ENCODE measurements around the gene FAM98A. TPM values are rescaled to one million over a fixed set of nuclear protein-coding genes. Genes with fewer than 3 reads are reported as not detected.

Gene FAM98A
- 83.9 TPM for polyA plus RNA-seq (2012; ENCODE audit: missing spikeins)

DNA sequence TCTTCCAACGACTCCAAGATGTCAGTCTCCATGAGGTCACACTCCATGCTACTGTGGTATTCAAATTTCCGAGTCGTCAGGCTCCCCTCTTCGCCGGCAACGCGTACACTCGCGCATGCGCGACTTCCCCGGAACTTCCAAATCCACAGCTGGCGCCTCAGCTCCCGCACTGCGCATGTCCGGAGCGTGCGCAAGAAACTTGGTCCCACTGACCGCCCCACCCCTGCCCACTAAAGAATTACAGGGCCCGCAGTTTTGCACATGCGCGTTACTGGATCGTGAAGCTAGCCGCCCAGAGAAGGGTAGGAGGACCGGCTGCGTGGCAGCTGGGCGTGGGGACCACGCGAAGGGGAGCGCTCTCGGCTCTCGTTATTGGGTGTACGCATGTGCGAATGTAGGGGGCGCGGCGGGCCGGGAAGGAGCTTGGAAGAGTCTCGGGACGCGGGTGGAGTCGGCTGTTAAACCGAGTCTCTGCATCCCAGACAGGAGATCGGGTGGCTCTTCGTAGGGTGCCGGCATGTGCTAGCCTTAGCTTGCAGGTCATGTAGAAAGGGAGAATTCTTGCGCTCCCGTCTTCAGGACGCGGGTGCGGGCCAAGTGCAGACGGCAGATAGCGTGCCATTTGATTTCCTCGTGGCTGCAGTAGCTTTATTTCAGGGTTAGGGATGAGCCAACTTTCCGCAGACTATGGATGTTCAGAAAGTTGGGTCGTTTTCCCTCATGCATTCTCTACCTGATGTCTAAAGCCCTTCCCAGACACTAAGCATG is at the start of gene FAM98A:
Gene FAM98A, minus strand, starts transcription at position 125 of the 768 bp plus-strand sequence. Its CDS starts 78 bp downstream, at position 47.
- DNase-seq (ENCODE audit: insufficient read length): peak; percentile 74
- peak; percentile 95 for FAIRE-seq
- TF ChIP-seq POLR2AphosphoS5 (IDR thresholded peaks at IDR 0.05; ENCODE audit: low read depth, low read length): peak; percentile 81; the same call in 1 of the 2 replicates
- TF ChIP-seq TAF1 (IDR thresholded peaks at IDR 0.05; ENCODE audit: borderline replicate concordance, low read depth, low read length): 0 out of 2 replicates have a peak, but pooled peaks have one; percentile 3
- TF ChIP-seq POLR2A (IDR thresholded peaks at IDR 0.05; ENCODE audit: low read depth, low read length): peak; percentile 69

- no peak for DNase-seq (ENCODE audit: insufficient read length)
Measured at GRCh38 chr2:33645861-33646260, 46.8 kb upstream of the FAM98A start.

DNA sequence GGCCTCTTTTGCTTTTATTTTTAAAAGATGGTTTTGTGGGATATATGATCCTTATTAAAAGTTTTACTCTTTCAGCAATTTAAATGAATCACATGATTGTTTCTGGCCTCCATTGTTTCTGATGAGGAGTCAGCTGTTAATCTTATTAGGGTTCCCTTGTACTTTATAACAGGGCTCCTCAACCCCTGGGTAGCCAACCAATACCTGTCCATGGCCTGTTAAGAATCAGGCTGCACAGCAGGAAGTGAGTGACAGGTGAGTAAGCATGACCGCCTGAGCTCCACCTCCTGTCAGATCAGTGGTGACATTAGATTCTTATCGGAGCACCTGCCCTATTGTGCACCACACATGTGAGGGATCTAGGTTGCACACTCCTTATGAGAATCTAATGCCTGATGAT is 45.1 kb upstream of the FAM98A start:
- TF ChIP-seq TAF1 (IDR thresholded peaks at IDR 0.05; ENCODE audit: borderline replicate concordance, low read depth, low read length) (no peak), POLR2A (IDR thresholded peaks at IDR 0.05; ENCODE audit: low read depth, low read length) (no peak), POLR2AphosphoS5 (IDR thresholded peaks at IDR 0.05; ENCODE audit: low read depth, low read length) (no peak)
- no peak for FAIRE-seq
- DNase-seq (ENCODE audit: insufficient read length): no peak

More at GRCh38 chr2:33645861-33646260, 46.8 kb upstream of the FAM98A start:
- TF ChIP-seq TAF1 (IDR thresholded peaks at IDR 0.05; ENCODE audit: borderline replicate concordance, low read depth, low read length) (no peak), POLR2AphosphoS5 (IDR thresholded peaks at IDR 0.05; ENCODE audit: low read depth, low read length) (no peak), POLR2A (IDR thresholded peaks at IDR 0.05; ENCODE audit: low read depth, low read length) (no peak)
- FAIRE-seq: no peak

DNA sequence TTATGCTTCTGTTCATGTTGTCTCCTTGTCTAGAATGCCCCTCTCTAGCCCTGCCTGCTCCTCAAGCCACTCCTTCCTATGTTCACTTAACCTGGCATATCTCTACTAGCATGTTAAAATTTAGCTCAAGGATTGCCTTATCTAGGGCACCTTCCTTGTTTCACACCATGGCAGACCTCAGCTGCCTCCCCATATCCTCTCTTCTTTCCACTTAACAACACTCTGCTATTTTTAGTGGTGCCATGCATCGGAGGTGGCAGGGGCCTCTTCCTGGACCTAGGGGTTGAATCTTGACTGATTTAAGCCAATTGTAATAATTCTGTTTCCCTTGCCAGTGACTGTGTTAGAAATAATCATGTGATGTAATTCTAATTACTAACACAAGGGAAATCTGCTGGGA is 36.9 kb upstream of the FAM98A start:
- no peak for TF ChIP-seq TAF1 (IDR thresholded peaks at IDR 0.05; ENCODE audit: borderline replicate concordance, low read depth, low read length)
- no peak for TF ChIP-seq POLR2A (IDR thresholded peaks at IDR 0.05; ENCODE audit: low read depth, low read length)
- TF ChIP-seq POLR2AphosphoS5 (IDR thresholded peaks at IDR 0.05; ENCODE audit: low read depth, low read length): no peak
- no peak for FAIRE-seq

GRCh38 chr2:33634261-33634910 is 35.3 kb upstream of the FAM98A start:
- no peak for DNase-seq (ENCODE audit: insufficient read length)
- no peak for TF ChIP-seq POLR2AphosphoS5 (IDR thresholded peaks at IDR 0.05; ENCODE audit: low read depth, low read length)
- TF ChIP-seq TAF1 (IDR thresholded peaks at IDR 0.05; ENCODE audit: borderline replicate concordance, low read depth, low read length): no peak
- TF ChIP-seq POLR2A (IDR thresholded peaks at IDR 0.05; ENCODE audit: low read depth, low read length): no peak
- FAIRE-seq: no peak

More for the DNA sequence above, 36.9 kb upstream of the FAM98A start:
- DNase-seq (ENCODE audit: insufficient read length): no peak

GRCh38 chr2:33633315-33633714 is 34.2 kb upstream of the FAM98A start:
- no peak for DNase-seq (ENCODE audit: insufficient read length)
- no peak for FAIRE-seq
- TF ChIP-seq TAF1 (IDR thresholded peaks at IDR 0.05; ENCODE audit: borderline replicate concordance, low read depth, low read length) (no peak), POLR2A (IDR thresholded peaks at IDR 0.05; ENCODE audit: low read depth, low read length) (no peak), POLR2AphosphoS5 (IDR thresholded peaks at IDR 0.05; ENCODE audit: low read depth, low read length) (no peak)

GRCh38 chr2:33632831-33633230 is 33.7 kb upstream of the FAM98A start:
- DNase-seq (ENCODE audit: insufficient read length) (no peak), FAIRE-seq (no peak)
- no peak for TF ChIP-seq TAF1 (IDR thresholded peaks at IDR 0.05; ENCODE audit: borderline replicate concordance, low read depth, low read length)
- no peak for TF ChIP-seq POLR2A (IDR thresholded peaks at IDR 0.05; ENCODE audit: low read depth, low read length)
- no peak for TF ChIP-seq POLR2AphosphoS5 (IDR thresholded peaks at IDR 0.05; ENCODE audit: low read depth, low read length)

DNA sequence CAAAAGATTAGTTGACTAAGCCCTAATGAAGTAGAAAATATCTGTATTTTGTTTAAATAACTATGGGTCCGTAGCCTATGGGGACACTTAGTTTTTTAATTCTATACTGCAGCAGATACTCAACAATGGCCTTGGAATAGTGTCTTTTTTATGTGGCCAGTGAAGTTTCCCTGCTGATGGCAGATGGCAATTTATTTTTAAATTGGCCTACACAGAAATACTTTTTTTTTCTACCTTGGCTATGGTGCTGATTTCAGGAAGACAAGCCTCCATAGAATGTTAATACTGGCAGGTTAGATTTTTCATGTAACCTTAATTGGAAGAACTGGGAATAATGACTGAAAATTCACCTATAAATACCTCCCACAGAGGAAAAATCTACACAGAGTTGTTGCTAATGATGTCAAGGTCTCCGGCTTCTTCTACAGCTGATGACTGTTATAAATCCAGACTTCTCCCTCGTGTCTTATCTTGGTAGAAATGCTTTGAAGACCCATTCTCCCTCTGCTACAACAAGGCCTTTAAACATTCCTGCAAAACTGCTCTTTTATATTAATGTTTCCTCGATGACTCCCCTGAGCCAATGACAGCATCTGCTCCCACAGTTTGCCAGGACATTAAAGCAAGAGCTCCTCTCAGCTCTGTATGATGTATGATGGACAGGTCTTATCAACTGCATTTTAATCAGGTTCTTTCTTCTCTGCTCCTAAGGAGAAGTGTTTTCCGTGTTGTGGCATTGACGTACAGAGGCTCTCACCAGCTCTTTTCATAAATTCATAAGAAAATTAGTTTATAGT is 29.1 kb upstream of the FAM98A start:
- DNase-seq (ENCODE audit: insufficient read length) (no peak), FAIRE-seq (no peak)
- no peak for TF ChIP-seq POLR2A (IDR thresholded peaks at IDR 0.05; ENCODE audit: low read depth, low read length)
- TF ChIP-seq POLR2AphosphoS5 (IDR thresholded peaks at IDR 0.05; ENCODE audit: low read depth, low read length): no peak
- no peak for TF ChIP-seq TAF1 (IDR thresholded peaks at IDR 0.05; ENCODE audit: borderline replicate concordance, low read depth, low read length)

GRCh38 chr2:33619028-33619427 is 19.9 kb upstream of the FAM98A start:
- peak; percentile 38 for FAIRE-seq
- DNase-seq (ENCODE audit: insufficient read length): no peak
- TF ChIP-seq POLR2A (IDR thresholded peaks at IDR 0.05; ENCODE audit: low read depth, low read length) (no peak), TAF1 (IDR thresholded peaks at IDR 0.05; ENCODE audit: borderline replicate concordance, low read depth, low read length) (no peak), POLR2AphosphoS5 (IDR thresholded peaks at IDR 0.05; ENCODE audit: low read depth, low read length) (no peak)

GRCh38 chr2:33617989-33618388 is 18.9 kb upstream of the FAM98A start:
- FAIRE-seq (no peak), DNase-seq (ENCODE audit: insufficient read length) (no peak)
- TF ChIP-seq TAF1 (IDR thresholded peaks at IDR 0.05; ENCODE audit: borderline replicate concordance, low read depth, low read length): no peak
- TF ChIP-seq POLR2AphosphoS5 (IDR thresholded peaks at IDR 0.05; ENCODE audit: low read depth, low read length): no peak
- no peak for TF ChIP-seq POLR2A (IDR thresholded peaks at IDR 0.05; ENCODE audit: low read depth, low read length)

- FAIRE-seq: peak; percentile 72
- TF ChIP-seq POLR2AphosphoS5 (IDR thresholded peaks at IDR 0.05; ENCODE audit: low read depth, low read length): no peak
- TF ChIP-seq POLR2A (IDR thresholded peaks at IDR 0.05; ENCODE audit: low read depth, low read length): no peak
- TF ChIP-seq TAF1 (IDR thresholded peaks at IDR 0.05; ENCODE audit: borderline replicate concordance, low read depth, low read length): no peak
- DNase-seq (ENCODE audit: insufficient read length): no peak
Measured at GRCh38 chr2:33617401-33617800, 18.3 kb upstream of the FAM98A start.
